IMR-90 (cell line): ENCODE results near the gene SLC30A7. TPM values are rescaled to one million over a fixed set of nuclear protein-coding genes. Genes with fewer than 3 reads are reported as not detected.
A peak's percentile ranks its signal among the peaks of the same experiment; 100 is the strongest.

Experiments used
- ATAC-seq: fragments of 200-7000 bp; cut with Tn5 transposase; 2 replicates; pipeline ENCODE4 v1.9.1; 2020; ENCODE audit warnings: low read depth, mild to moderate bottlenecking, moderate library complexity
- BruUV-seq: library from RNA; stranded (reverse); fragments of 400-500 nt; replicated peaks from 2 replicates; lab custom pipeline; 2021; lab: Mats Ljungman, UMichigan
- CTCF ChIA-PET: fragments of 300-600 bp; formaldehyde crosslinking; extraction: SDS; loops from one replicate; lab custom pipeline; 2021; ENCODE audit warnings: antibody characterized with exemption; lab: Yijun Ruan, JAX
- POLR2A ChIA-PET: fragments of 300-600 bp; sonication (Branson Sonifier 250); formaldehyde crosslinking; loops from one replicate; lab custom pipeline; 2022; ENCODE audit warnings: antibody characterized with exemption; ENCODE audit not compliant: unreplicated experiment; lab: Charles Lee
- DNase-seq: peaks from one replicate; pipeline ENCODE4 v3.0.0; 2013
- H2AFZ ChIP-seq: replicated peaks from 2 replicates; pipeline ENCODE3; 2013; ENCODE audit warnings: low read length, mild to moderate bottlenecking; ENCODE audit not compliant: poor library complexity
- H2AK5ac ChIP-seq: 2 replicates; pipeline ENCODE4 v1.6.1; 2013; ENCODE audit warnings: low read depth, low read length, inconsistent platforms
- H2AK9ac ChIP-seq: replicated peaks from 2 replicates; pipeline ENCODE3; 2013; ENCODE audit warnings: mild to moderate bottlenecking, low read depth, low read length, moderate library complexity; ENCODE audit not compliant: poor library complexity
- H2BK120ac ChIP-seq: 2 replicates; pipeline ENCODE4 v1.6.1; 2013; ENCODE audit warnings: low read depth, low read length, inconsistent platforms
- H2BK15ac ChIP-seq: 3 replicates; pipeline ENCODE4 v1.6.1; 2013; ENCODE audit warnings: low read depth, low read length, inconsistent platforms
- H2BK20ac ChIP-seq: 2 replicates; pipeline ENCODE4 v1.6.1; 2013; ENCODE audit warnings: low read depth, mild to moderate bottlenecking, inconsistent platforms, low read length, moderate library complexity
- H2BK5ac ChIP-seq: 2 replicates; pipeline ENCODE4 v1.6.1; 2013; ENCODE audit warnings: mild to moderate bottlenecking, low read depth, low read length, inconsistent platforms; ENCODE audit not compliant: poor library complexity, severe bottlenecking
- H3K14ac ChIP-seq: replicated peaks from 2 replicates; pipeline ENCODE4 v1.6.1; 2013; ENCODE audit warnings: low read depth, low read length, inconsistent platforms
- H3K18ac ChIP-seq: 2 replicates; pipeline ENCODE4 v1.6.1; 2013; ENCODE audit warnings: low read depth, low read length, control low read depth
- H3K23ac ChIP-seq: 2 replicates; pipeline ENCODE4 v1.6.1; 2013; ENCODE audit warnings: low read depth, low read length, inconsistent platforms
- H3K27ac ChIP-seq: 2 replicates; pipeline ENCODE4 v1.5.1; 2013; ENCODE audit warnings: mild to moderate bottlenecking, control low read depth, low read length; ENCODE audit not compliant: insufficient read depth
- H3K27me3 ChIP-seq: 2 replicates; pipeline ENCODE4 v1.6.1; 2013; ENCODE audit warnings: low read length; ENCODE audit not compliant: control insufficient read depth, insufficient read depth
- H3K36me3 ChIP-seq: 2 replicates; pipeline ENCODE4 v1.6.1; 2013; ENCODE audit warnings: low read length, mixed read lengths; ENCODE audit not compliant: control insufficient read depth, insufficient read depth
- H3K4ac ChIP-seq: 2 replicates; pipeline ENCODE4 v1.6.1; 2013; ENCODE audit warnings: low read depth, low read length, inconsistent platforms
- H3K4me1 ChIP-seq: 2 replicates; pipeline ENCODE4 v1.6.1; 2013; ENCODE audit warnings: low read length, mixed read lengths; ENCODE audit not compliant: control insufficient read depth, insufficient read depth
- H3K4me2 ChIP-seq: 2 replicates; pipeline ENCODE4 v1.6.1; 2013; ENCODE audit warnings: low read depth, mild to moderate bottlenecking, control low read depth, low read length, moderate library complexity
- H3K4me3 ChIP-seq: 2 replicates; pipeline ENCODE4 v1.5.1; 2013; ENCODE audit warnings: low read depth, mild to moderate bottlenecking, control low read depth, low read length, moderate library complexity; ENCODE audit not compliant: insufficient read depth
- H3K56ac ChIP-seq: 2 replicates; pipeline ENCODE4 v1.6.1; 2013; ENCODE audit warnings: low read length, inconsistent platforms; ENCODE audit not compliant: insufficient read depth; ENCODE audit errors: extremely low read depth
- H3K79me1 ChIP-seq, 2 experiments: 2 replicates each; pipeline ENCODE4 v1.6.1; 2013; ENCODE audit warnings: low read length in 2 of 2, inconsistent platforms in 1 of 2, low read depth in 1 of 2
- H3K9ac ChIP-seq: 2 replicates; pipeline ENCODE4 v1.6.1; 2013; ENCODE audit warnings: low read depth, low read length, control low read depth
- H3K9me1 ChIP-seq: 2 replicates; pipeline ENCODE4 v1.6.1; 2013; ENCODE audit warnings: low read length, inconsistent platforms; ENCODE audit not compliant: insufficient read depth
- H3K9me3 ChIP-seq: 2 replicates; pipeline ENCODE4 v1.6.1; 2013; ENCODE audit warnings: low read length; ENCODE audit not compliant: control insufficient read depth, insufficient read depth
- H4K20me1 ChIP-seq: 2 replicates; pipeline ENCODE4 v1.6.1; 2013; ENCODE audit warnings: low read length, inconsistent platforms; ENCODE audit not compliant: insufficient read depth
- H4K5ac ChIP-seq: 2 replicates; pipeline ENCODE4 v1.6.1; 2013; ENCODE audit warnings: mild to moderate bottlenecking, low read depth, low read length, control low read depth
- H4K8ac ChIP-seq, 2 experiments: 2 replicates each; pipeline ENCODE4 v1.6.1; 2013; ENCODE audit warnings: low read depth in 2 of 2, low read length in 2 of 2, control low read depth in 1 of 2, inconsistent platforms in 1 of 2
- H4K91ac ChIP-seq: 2 replicates; pipeline ENCODE4 v1.6.1; 2013; ENCODE audit warnings: low read depth, low read length, inconsistent platforms; ENCODE audit not compliant: insufficient read depth
- BHLHE40 ChIP-seq: fragments of 150-350 bp; IDR thresholded peaks from 2 replicates; pipeline ENCODE4 v1.6.1; 2016; ENCODE audit warnings: mild to moderate bottlenecking, low read depth, low read length
- FOS ChIP-seq: fragments of 150-350 bp; IDR thresholded peaks from 2 replicates; pipeline ENCODE4 v1.6.1; 2016; ENCODE audit warnings: low read depth, low read length
- MAFK ChIP-seq: IDR thresholded peaks from 2 replicates; pipeline ENCODE4 v1.6.1; 2012; ENCODE audit warnings: low read depth, low read length, improper control_type of control experiment
- RCOR1 ChIP-seq: IDR thresholded peaks from 2 replicates; pipeline ENCODE4 v1.6.1; 2012; ENCODE audit warnings: mild to moderate bottlenecking, low read length, improper control_type of control experiment; ENCODE audit not compliant: insufficient replicate concordance
- WGBS, 2 experiments: methylation state at CpG; one replicate each; pipeline versions ENCODE4 v1.1.5 to v1.1.7; 2013; ENCODE audit warnings: missing lambda C conversion rate in 2 of 2; ENCODE audit not compliant: insufficient read length in 1 of 2; ENCODE audit errors: extremely low coverage in 2 of 2; 5-methylcytosine and 5-hydroxymethylcytosine counted together
- dilution Hi-C: fragments of 300-500 bp; cut with HindIII; formaldehyde crosslinking; loops from one replicate; pipeline ENCODE4 v1.14.3; 2018; ENCODE audit warnings: low sequenced_read_pairs; ENCODE audit not compliant: unreplicated experiment
- in situ Hi-C: fragments of 300-500 bp; cut with MboI; formaldehyde crosslinking; loops from 3 replicates; pipeline ENCODE4 v1.14.3; 2019; ENCODE audit warnings: low sequenced_read_pairs, inconsistent platforms, mixed read lengths
- intact Hi-C: fragments of 100-400 bp; cut with micrococcal nuclease; formaldehyde crosslinking; loops from 2 replicates; pipeline ENCODE4 v1.10.0; 2022
- polyA plus RNA-seq, 3 experiments: library from polyadenylated mRNA; depleted of rRNA; stranded (reverse); fragments of >200 nt; gene quantifications; 2 replicates each; pipeline ENCODE4 v1.2.3, GENCODE V29; 2012; ENCODE audit warnings: low replicate concordance in 1 of 3
- total RNA-seq: library from RNA; depleted of rRNA; stranded (reverse); fragments of >200 nt; gene quantifications from 2 replicates; pipeline ENCODE4 v1.2.3, GENCODE V29; 2012

SLC30A7 gene
- total and polyA plus RNA-seq, 2 of the 4 experiments (the other 2 are of a cell fraction), result 8.4 to 60.2 TPM

GRCh38 chr1:100955322-100955721, 59.4 kb downstream of the SLC30A7 start:
- Histone ChIP-seq H2BK5ac (peak overlapping the region; percentile 68), H4K5ac (no peak overlapping the region), H3K23ac (no peak overlapping the region), H2BK15ac (no peak overlapping the region), H2BK120ac (no peak overlapping the region), H3K79me1 (peaks cover 9 to 33% of the 10 kb centered on the region in 2 experiments; a peak in 3 of 4 replicates), H4K8ac (no peak overlapping the region), H2BK20ac (no peak overlapping the region), H3K9me1 (peaks cover 8% of the 10 kb centered on the region), H2AK5ac (no peak overlapping the region), H3K4ac (no peak overlapping the region), H4K91ac (no peak overlapping the region), H3K4me1 (peaks cover 3% of the 10 kb centered on the region), H3K9ac (no peak overlapping the region), H3K27ac (peak overlapping the region; percentile 52; the same call in 1 of the 2 replicates), H2AFZ (no peak overlapping the region), H2AK9ac (no peak overlapping the region), H3K4me3 (no peak overlapping the region), H3K9me3 (no peaks in the 10 kb centered on the region), H3K4me2 (peak overlapping the region; percentile 1; the same call in 1 of the 2 replicates), H4K20me1 (no peaks in the 10 kb centered on the region), H3K14ac (no peak overlapping the region), H3K56ac (no peak overlapping the region), H3K36me3 (0 out of 2 replicates have a peak, but pooled peaks cover 1% of the 10 kb centered on the region), H3K27me3 (no peaks in the 10 kb centered on the region), H3K18ac (no peak overlapping the region)
- TF ChIP-seq BHLHE40, result peak; percentile 10; the same call in 1 of the 2 replicates
- TF ChIP-seq RCOR1, result no peak
- peak; percentile 82 for TF ChIP-seq FOS
- TF ChIP-seq MAFK, result peak; percentile 76
- in situ Hi-C loops, result no loop called here
- no CpG with 5 or more reads among the region's 1 CpG for WGBS, 2 experiments
- ATAC-seq (peak; percentile 76), DNase-seq (peak; percentile 92)
- ChIA-PET CTCF (interaction anchor here (0.6 to 1.0 kb wide), 2 partner anchors 55 to 283 kb away, joined by 3 to 4 read pairs; no protein-coding TSS in a partner anchor), POLR2A (no interaction called here)
- no TSS peak for BruUV-seq
- dilution Hi-C loops, result no loop called here
- intact Hi-C loops, result no loop called here
